SH-SY5Y (cell line): ENCODE results near the gene CNTN4.

Experiments
- GATA2 ChIP-seq: IDR thresholded peaks from 2 replicates; pipeline ENCODE4 v1.6.1; 2011; ENCODE audit warnings: mild to moderate bottlenecking, low read depth, low read length
- GATA3 ChIP-seq: IDR thresholded peaks from 2 replicates; pipeline ENCODE4 v1.6.1; 2011; ENCODE audit warnings: low read depth, mild to moderate bottlenecking, low read length, moderate library complexity

Gene CNTN4

GRCh38 chr3:2655229-2655701 lies 556.6 kb downstream of the CNTN4 start:
- TF ChIP-seq GATA3 = no peak
- no peak; the same call in 1 of the 2 replicates for TF ChIP-seq GATA2

- TF ChIP-seq GATA3 = no peak
- no peak for TF ChIP-seq GATA2
Measured at GRCh38 chr3:2656806-2657777, 558.4 kb downstream of the CNTN4 start.

- no peak for TF ChIP-seq GATA3
- TF ChIP-seq GATA2 = no peak
Measured at GRCh38 chr3:2657971-2658370, 559.3 kb downstream of the CNTN4 start.

- TF ChIP-seq GATA2 (no peak), GATA3 (no peak)
Measured at GRCh38 chr3:2659896-2660295, 561.2 kb downstream of the CNTN4 start.

- no peak for TF ChIP-seq GATA2
- no peak for TF ChIP-seq GATA3
Measured at GRCh38 chr3:2661078-2661477, 562.4 kb downstream of the CNTN4 start.

GRCh38 chr3:2677501-2677900 lies 578.8 kb downstream of the CNTN4 start:
- no peak for TF ChIP-seq GATA2
- TF ChIP-seq GATA3 = no peak

GRCh38 chr3:2680236-2680635 lies 581.6 kb downstream of the CNTN4 start:
- no peak for TF ChIP-seq GATA2
- TF ChIP-seq GATA3 = no peak

GRCh38 chr3:2684046-2684445 lies 585.4 kb downstream of the CNTN4 start:
- no peak for TF ChIP-seq GATA2

GRCh38 chr3:2686816-2687502 lies 588.3 kb downstream of the CNTN4 start:
- TF ChIP-seq GATA3 = no peak
- no peak for TF ChIP-seq GATA2

GRCh38 chr3:2697589-2697988 lies 598.9 kb downstream of the CNTN4 start:
- TF ChIP-seq GATA2 = no peak
- no peak for TF ChIP-seq GATA3

- TF ChIP-seq GATA2 = no peak
- no peak for TF ChIP-seq GATA3
Measured at GRCh38 chr3:2701471-2701870, 602.8 kb downstream of the CNTN4 start.

- TF ChIP-seq GATA2 (no peak), GATA3 (no peak)
Measured at GRCh38 chr3:2706144-2706835, 607.6 kb downstream of the CNTN4 start.

- TF ChIP-seq GATA3 (no peak), GATA2 (no peak)
Measured at GRCh38 chr3:2706836-2707210, 608.2 kb downstream of the CNTN4 start.

- TF ChIP-seq GATA3 (no peak), GATA2 (no peak)
Measured at GRCh38 chr3:2711081-2711480, 612.4 kb downstream of the CNTN4 start.

- TF ChIP-seq GATA2 (no peak), GATA3 (no peak)
Measured at GRCh38 chr3:2713923-2714322, 615.3 kb downstream of the CNTN4 start.
